GM12891 (cell line): Measurements from ENCODE around the gene COLGALT1.
A peak's percentile ranks its signal among the peaks of the same experiment; 100 is the strongest.

Source experiments
- PAX5 ChIP-seq: IDR thresholded peaks from 2 replicates; pipeline ENCODE4 v1.6.1; 2011; ENCODE audit warnings: low read length, moderate library complexity, mild to moderate bottlenecking; ENCODE audit not compliant: insufficient read depth, severe bottlenecking
- POLR2A ChIP-seq: IDR thresholded peaks from 2 replicates; pipeline ENCODE4 v1.6.1; 2011; ENCODE audit warnings: low read depth, low read length, control low read depth
- POLR2AphosphoS5 ChIP-seq: IDR thresholded peaks from 2 replicates; pipeline ENCODE4 v1.6.1; 2011; ENCODE audit warnings: low read depth, low read length, control low read depth
- SPI1 ChIP-seq: IDR thresholded peaks from 2 replicates; pipeline ENCODE4 v1.6.1; 2011; ENCODE audit warnings: low read depth, low read length, control low read depth
- TAF1 ChIP-seq: IDR thresholded peaks from 2 replicates; pipeline ENCODE4 v1.6.1; 2011; ENCODE audit warnings: low read depth, low read length, control low read depth

DNA sequence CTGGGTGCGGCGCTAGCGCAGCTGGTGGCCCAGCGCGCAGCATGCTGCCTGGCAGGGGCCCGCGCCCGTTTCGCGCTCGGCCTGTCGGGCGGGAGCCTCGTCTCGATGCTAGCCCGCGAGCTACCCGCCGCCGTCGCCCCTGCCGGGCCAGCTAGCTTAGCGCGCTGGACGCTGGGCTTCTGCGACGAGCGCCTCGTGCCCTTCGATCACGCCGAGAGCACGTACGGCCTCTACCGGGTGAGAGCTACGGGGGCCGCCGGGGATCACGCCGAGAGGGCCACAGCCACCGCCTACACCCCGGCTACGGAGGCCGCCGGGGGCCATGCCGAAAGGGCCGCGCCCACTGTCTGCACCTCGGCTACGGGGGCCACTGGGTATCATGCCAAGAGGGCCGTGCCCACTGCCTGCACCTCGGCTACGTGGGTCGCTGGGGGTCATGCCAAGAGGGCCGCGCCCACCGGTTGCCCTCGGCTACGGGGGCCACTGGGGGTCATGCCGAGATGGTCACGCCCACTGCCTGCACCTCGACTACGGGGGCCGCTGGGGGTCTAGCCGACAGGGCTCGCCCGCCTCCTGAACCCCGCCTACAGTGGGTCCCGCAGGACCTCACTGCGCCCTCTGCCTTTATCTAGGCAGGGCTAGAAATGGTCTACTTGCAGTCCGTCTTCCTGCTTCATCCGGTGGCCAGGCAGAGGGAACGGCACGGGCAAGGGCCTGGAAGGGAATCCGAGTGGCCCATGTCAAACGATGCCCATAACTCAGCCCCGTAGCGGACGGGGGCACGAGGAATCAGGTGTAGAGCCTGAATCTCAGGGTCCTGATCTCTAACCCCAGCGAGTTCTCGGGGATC lies 43.5 kb upstream of the COLGALT1 start:
- TF ChIP-seq POLR2AphosphoS5 (peak; percentile 53; the same call in 1 of the 2 replicates), POLR2A (peak; percentile 46), TAF1 (peak; percentile 56; the same call in 1 of the 2 replicates), PAX5 (peak; percentile 97), SPI1 (no peak)
